ENCODE measurements around the gene MAP4K4.

- TF ChIP-seq POLR2A (IDR thresholded peaks at IDR 0.05; ENCODE audit: low read length), result no peak
- TF ChIP-seq GATA1 (IDR thresholded peaks at IDR 0.05; ENCODE audit: low read depth, low read length), result no peak
Measured at GRCh38 chr2:101657787-101658186, 39.7 kb upstream of the MAP4K4 start.

Data from erythroblast (primary cell).